GM19035 (cell line): ENCODE results near the gene DIAPH3.

Experiments
- ATAC-seq: cut with Tn5 transposase; IDR thresholded peaks from one replicate; pipeline ENCODE4 v1.9.1; 2021; ENCODE audit not compliant: unreplicated experiment

Gene DIAPH3

DNA sequence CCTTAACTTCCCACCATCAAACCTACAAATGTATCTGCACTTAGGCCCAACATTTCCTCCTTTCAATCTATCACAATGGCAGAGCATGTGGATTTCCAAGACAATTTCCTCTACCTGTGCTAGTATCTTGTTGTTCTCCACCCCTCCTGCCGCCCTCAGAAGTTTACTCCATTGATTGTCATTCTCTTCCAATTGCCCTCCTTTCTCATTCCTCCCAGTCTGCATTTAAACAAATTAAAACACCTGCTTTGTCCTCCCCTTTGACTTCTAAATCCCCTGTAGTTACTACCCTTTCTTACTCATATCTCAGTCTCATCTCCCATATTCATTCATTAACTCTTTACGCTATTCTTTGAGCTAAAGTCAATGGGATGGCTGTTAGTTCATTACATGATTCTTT is 370.6 kb downstream of the DIAPH3 start:
- no peak for ATAC-seq

DNA sequence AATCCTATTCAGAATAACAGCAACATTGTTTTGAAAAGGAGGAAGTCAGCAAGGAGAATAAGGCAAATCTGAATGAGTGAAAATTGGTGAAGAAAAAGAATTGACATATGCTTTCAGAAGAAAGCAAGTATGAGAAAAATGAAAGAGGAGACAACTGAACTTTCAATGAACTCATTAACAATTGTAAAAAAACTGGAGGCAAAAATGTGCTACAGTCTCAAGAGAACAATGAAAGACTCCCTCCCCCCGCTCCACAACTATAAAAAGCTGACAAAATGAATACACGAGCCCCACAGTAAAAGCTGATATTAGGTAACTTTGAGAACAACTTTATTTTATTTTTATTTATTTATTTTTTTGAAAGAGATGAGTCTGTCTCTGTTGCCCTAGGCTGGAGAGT is 373.1 kb downstream of the DIAPH3 start:
- no peak for ATAC-seq

DNA sequence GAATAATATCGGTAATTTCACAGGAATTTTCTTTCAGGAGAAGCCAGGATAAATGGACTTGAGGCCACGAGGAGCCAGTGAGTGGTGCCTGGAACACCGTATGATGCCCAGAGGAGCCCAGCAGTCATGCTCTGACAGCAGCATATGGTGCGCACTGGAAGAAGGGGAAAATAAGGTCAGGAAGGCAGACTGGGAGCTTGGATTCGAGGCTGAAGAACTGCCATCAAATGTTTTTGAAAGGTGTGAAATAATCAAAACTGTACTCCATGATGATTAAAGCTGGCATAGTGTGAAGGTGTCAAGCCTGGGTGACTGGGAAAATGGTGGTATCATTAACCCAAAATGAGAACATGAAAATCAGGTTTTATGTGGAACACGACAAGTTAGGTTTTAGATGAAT is 374.2 kb downstream of the DIAPH3 start:
- ATAC-seq = no peak

DNA sequence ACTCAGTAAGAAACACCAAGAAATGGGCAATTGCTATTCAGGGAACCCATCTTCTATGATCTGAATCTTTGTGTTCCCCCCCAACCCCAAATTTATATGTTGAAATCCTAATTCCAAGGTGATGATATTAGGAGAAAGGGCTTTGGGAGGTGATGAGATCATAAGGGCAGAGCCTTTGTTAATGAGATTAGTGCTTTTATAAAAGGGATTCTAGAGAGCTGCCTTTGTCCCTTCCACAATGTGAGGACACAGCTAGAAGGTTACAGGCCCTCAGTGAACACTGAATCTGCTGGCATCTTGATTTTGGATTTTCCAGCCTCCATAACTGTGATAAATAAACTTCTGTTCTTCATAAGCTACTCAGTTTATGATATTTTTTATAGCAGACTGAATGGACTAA is 376.0 kb downstream of the DIAPH3 start:
- ATAC-seq = no peak

DNA sequence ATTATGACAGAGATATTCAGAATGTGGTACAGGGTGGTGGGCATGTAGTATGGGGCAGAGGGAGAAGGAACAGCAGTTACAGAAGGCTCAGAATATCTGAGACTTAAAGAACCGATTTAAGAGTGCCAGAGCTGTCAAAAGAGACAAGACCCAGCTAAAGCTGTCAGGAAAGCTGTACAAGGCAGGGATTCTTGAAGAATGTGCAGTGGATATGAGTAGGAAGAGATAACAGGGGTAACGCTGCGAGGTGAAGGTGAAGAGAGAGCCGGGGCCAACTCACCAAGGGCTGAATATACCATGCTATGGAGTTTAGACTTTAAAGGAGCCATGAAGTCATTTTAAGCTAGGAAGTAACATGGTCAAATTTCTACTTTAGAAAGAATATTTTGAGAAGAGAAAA is 381.0 kb downstream of the DIAPH3 start:
- no peak for ATAC-seq

DNA sequence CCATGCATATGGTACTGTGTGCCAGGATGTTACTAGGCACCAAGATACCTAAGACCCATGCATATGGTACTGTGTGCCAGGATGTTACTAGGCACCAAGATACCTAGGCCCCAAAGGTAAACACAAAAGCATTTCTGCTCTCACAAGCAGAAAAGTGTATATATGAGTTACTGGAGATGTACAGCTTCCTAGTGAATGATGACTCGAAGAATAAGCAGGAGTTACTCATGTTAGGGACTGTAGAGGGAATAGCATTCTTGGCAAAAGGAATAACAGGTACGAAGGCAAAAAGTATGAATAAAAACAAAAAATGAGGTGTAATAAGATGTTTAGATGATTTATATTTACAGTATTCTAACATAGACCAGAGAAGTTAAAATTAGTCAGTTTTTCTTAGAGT is 383.7 kb downstream of the DIAPH3 start:
- ATAC-seq = no peak

DNA sequence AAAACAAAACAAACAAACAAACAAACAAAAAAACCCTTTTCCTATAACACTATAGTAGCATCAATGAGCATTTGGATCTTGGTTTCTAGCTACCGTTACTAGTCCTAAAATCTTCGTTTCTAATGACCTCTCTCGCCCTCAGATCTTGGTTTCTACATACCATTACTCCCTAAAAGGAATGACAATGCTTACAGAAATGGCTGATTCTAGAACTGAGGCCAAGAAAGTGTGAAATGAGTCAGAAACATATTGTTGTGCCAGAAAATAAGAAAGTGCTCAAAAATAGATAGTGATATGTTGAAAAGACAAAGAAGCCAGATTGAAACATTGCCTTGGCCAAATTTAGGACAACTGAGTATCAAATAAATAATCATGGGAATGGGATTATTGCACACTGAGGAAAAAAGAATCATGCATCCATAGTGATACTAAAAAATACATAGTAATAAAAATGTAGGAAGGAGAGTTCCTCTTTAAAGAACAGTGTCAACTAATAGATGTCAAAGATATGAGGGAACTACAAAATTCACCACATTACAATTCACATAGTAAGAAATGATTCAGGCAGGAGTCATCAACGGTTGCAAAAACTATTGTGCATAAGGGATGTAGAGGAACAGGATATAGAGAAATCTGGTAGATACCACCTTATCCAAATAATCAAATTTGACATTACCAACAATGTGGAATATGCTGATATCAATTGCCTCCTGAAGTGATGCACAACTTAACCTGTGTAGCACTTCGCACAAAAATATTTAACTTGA is 386.6 kb downstream of the DIAPH3 start:
- ATAC-seq = no peak

DNA sequence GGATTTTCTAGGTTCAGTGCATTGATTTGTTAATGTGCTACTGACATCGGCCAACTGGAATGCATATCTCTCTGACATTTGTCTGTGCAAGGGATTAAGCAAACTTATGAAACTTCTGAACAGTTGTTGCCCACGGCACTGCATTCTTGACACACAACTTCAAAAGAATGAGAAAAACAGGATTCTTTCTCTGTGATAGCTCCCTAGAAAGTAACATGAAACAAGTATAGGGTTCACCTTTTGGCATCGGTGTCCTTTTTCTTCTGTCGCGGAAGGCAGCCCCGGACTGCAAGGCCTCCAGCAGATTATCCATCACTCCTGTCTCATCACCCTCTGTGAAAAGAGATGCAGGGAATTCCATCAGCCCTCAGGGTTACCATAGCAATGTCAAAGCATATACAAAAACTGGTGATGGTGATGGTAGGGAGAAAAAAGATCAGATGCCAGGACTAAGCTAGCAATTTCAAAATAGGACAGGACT is 389.2 kb downstream of the DIAPH3 start:
- no peak for ATAC-seq

DNA sequence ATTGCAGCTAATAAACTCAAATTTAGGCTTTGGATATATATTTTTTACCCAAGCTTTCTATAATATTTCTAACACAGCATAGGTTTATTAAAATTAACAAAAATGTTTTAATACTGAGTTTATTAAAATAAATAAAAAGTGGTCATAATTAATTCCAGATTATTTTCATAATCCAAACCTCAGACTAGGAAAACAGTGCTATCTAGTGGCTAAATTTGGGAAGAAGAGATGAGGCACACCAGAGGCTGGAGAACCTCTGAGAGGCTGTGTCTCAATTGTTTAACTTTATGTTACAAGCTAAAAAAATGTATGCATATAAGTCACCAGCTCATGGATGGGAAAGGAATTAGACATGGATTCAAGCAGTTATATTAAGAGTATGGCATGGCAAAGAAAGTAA is 392.5 kb downstream of the DIAPH3 start:
- ATAC-seq = no peak

DNA sequence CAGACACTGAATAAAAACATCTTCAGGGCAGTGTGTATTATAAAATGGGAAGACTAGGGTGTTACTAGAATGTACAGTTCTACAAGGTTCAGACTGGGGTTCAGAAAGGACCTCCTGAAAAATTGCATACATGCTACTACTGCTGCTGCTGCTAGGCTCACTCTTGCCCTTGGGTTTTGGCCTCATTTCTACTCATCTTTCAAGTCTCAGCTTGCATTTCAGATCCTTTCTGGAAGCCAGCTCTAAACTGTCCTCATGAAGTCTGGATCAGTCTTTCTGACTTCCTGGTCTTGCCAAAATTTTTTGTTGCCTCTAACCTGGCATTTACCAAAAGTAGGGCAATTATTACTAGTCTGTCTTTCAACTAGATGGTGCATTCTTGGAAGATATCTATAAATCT is 393.3 kb downstream of the DIAPH3 start:
- no peak for ATAC-seq

DNA sequence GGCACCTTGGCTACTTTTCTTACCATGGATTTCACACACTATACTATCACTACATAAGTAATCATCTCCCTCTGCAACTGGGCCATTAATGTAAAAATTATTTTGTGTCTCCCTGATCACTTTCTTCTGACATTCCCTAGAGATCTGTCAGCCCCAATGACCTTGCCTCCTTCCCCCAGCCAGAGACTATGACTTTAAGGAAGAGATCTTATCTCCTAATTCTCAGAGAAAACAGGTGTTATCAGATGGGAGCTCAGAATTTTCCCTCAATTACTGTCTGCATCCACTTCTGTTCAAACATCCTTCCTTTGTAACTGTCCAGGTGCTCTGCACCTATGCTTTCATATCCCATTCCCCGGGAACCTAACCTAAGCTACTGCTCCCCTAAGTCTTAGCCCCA is 397.5 kb downstream of the DIAPH3 start:
- ATAC-seq = no peak

DNA sequence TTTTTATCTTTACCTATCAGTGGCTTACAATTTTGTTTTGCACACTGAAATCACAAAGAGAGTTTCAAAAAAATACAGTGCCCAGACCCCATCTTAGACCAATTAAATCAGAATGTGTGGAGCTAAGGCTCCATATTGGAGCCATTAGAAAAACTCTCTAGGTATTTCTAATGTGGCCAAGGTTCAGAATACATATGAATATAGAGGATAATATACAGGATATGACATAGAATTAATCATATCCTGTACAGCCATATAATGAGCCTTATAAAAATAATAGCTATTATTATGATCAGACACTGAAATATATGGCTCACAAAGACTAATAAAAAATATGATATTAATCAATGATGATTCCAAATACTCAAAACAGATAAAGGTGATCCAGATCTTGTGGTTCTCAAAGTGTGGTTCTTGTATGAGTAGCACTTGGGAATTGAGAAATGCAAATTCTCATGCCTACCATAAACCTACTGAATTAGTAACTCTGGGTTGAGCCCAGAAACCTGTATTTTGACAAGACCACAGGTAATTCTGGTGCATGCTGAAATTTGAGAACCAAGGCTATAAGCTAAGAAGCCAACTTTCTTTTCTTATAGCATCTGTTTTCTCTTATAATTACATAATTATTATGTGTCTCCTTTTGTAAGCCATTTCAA is 408.0 kb downstream of the DIAPH3 start:
- no peak for ATAC-seq

DNA sequence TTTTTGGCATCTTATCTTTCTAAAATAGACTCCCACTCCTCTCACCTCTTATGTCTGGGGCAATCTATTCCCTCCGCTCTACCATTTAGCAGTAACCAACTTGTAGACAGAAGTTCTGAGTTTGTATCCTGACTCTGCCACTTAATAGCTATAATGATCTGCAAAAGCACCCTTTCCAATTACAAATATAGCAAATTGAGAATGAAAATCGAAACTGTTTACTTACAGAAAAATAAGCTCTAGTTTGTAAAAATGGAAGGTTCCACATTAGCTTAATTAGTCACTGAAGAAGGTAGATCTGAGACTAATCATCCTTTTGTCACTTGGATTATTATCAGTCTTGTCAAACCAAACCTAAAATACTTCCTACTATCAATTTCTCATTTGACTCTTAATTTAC is 409.3 kb downstream of the DIAPH3 start:
- peak; percentile 58 for ATAC-seq

DNA sequence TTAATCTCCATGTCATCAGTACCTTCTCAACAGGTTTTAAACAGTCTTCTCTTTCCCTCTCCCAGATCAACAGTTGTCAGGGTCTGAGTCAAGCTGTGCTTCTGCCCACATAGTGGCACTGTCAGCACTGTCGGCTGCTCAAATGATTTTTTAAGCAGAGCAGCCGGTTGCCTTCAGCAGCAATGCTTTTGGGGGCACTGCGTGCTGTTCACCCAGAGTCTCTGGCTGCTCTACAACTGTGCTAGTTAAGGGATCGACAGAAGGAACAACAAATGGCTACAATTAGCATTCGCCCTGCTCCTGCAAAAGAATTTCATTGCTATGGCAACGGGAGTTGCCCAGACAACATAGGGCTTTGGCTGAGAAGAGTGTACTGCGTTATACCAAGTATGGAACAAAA is 412.9 kb downstream of the DIAPH3 start:
- no peak for ATAC-seq

DNA sequence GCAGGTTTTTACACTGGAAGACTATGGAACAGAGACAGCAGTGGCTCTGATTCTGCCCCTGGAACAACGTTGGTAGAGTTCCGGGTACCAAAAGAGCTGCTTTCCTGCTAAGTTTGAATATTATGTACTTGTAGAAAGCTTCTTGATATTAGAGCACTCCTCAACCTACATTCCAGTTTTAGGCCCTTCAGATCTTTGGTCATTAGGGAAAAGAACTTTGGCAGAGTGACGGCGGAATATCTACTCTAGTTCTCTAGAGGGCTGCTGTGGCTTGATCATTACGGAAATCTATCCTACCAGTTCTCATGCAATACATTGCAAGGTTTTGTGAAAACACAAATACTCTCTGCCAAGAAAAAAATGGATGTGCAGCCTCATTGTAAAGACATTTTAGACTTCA is 415.7 kb downstream of the DIAPH3 start:
- ATAC-seq = no peak

DNA sequence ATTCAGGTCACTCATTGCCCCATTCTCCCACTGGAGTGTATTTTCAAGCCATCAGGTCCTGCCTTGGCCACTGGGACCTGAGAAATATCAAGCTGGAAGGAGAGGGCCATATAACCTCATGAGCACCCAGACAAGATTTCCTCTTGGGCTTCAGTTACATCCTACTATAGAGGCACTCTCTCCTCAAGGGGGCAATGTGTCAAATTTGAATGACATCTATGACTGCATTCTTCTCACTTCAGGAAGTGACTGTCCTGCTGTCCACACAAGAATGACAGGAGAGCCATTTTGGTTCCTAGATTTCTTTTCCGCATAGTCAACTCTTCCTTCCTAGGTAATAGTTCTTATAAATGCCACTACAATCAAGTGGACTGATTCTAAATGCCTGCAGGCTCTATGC is 416.2 kb downstream of the DIAPH3 start:
- ATAC-seq = peak; percentile 36

DNA sequence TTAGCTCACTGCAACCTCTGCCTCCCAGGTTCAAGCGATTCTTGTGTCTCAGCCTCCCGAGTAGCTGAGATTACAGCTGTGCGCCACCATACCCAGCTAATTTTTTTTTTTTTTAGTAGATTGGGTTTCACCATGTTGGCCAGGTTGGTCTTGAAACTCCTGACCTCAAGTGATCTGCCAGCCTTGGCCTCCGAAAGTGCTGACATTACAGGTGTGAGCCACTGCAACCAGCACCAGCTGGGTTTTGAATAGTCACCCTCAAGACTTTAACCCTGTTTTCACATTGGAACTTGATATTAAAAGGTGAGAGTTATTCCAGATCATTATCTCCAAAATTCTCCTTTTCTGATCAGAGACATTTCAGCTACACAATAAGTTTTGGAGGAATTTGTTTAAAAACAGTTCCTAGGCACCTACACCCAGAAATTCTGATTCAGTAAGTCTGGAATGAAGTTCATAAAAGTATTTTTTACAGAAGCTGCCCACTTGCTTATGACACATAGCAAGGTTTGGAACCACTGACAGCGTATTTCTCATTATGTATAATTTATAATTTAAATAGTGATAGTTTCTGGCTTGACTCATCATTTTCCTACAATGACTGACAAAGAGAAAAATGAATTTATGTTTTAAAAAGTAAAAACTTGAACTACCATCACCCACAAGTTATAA is 417.3 kb downstream of the DIAPH3 start:
- no peak for ATAC-seq

DNA sequence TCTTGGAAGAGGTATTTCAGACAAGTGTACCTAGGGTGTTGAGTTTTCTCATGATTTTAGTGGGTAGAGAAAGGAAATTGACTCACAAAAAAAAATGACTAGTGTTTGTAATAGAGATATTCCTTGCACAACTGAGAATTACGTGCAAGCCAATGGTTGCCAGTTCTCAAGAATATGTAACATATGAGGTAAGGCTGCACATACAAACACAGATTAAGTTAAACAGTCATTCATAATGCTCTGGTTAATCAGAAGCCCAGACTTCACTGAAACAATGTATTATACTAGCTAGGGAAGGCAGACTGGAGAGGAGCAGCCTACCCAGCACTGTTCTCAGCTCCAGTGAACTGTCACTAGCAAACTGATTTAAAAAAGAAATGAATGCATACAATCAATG is 418.3 kb downstream of the DIAPH3 start:
- no peak for ATAC-seq

DNA sequence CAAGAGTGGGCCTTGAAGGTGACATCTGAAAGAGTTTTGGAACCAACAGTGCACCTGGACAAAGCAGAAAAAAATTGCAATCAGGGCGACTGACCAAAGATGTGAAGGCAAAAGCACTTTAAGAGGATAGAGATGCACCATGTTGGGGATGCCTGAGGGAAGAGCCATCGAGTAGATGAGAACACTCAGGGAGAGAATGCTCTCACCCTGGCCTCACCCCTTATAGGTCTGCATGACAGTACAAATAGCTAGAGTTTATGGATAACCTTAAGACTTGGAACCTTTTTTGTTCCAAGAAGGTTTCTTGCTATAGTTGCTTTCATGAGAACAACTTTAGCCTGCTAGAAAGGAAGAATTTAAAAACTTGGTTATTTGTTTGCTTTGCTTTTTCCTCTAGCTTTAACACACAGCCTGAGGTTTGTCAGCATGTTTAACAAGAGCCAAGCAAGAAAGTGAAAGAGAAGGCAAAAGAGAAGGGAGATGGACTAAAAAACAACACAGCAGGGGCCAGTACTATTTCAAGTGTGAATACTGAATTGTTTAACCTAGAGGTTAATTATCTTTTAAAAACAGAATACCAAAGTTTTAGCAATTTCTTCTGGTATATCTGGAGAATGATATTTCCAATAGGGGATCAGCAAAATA is 418.9 kb downstream of the DIAPH3 start:
- ATAC-seq = no peak

DNA sequence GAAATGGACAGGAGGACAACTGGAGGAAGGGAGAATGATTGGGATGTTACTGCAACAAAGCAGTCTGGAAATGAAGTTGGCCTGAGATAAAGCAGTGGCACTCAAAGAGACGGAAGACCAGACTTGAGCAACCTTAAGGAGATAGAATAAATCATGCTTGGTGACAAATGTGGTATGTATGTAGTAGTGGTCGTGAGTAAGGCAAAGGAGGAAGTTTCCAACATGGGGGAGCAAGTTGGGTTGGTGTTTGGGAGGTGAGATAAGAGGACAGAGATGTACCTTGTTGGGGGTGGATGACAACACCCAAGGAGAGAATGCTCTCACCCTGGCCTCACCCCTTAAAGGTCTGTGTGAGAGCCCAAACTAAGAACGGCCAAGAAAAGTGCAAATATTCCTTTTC is 420.5 kb downstream of the DIAPH3 start:
- no peak for ATAC-seq

DNA sequence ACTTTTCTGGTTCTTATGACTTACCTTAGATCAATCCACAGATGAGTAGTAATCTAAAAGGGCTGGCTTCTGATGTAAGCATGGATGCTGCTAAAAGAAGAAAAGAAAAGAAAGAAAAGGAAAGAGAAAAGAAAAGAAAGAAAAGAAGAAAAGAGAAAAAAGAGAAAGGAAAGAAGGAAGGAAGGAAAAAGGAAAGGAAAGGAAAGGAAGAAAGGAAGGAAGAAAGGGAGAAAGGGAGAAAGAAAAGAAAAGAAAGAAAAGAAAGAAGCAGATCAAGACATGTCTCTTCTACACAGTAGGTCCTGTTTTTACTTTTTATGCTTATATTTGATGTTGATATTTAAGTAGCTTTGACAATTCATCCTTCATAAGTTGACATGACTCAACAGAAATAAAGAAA is 421.3 kb downstream of the DIAPH3 start:
- no peak for ATAC-seq

DNA sequence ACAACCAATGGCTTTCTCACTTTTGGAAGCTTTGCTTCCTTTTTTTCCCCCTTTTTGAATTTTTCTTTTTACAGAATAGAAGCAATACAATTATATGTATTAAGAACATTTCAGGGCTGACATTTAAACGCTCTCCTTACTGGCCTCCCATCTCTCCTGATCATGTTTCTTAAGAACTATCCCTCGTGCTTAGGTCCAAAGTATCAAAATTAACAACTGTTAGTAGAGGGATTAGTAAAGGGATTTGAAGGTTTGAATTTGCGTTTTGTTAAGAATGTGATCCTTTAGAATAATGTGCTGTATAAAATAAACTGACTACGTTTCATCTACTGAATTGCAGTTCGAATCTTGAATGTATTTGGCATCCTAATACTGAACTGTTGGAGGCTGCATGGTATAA is 424.8 kb downstream of the DIAPH3 start:
- ATAC-seq = no peak
